ENCODE results near the gene CDC42BPB. TPM values are rescaled to one million over a fixed set of nuclear protein-coding genes. Genes with fewer than 3 reads are reported as not detected.

CDC42BPB gene
- total and polyA plus RNA-seq, 2 of the 13 experiments (the other 11 are each of a cell fraction or from before 2014, with no cell fraction given) = 19.7 to 32.3 TPM

- TF ChIP-seq KMT2B (CRISPR knock-in tag; IDR thresholded peaks at IDR 0.05) (no peak), U2AF1 (optimal IDR thresholded peaks at IDR 0.05; ENCODE audit: low read depth, low read length) (no peak), ZNF138 (CRISPR knock-in tag; IDR thresholded peaks at IDR 0.05; ENCODE audit: low read depth) (no peak), HNF1B (CRISPR knock-in tag; IDR thresholded peaks at IDR 0.05) (no peak), HNRNPK (IDR thresholded peaks at IDR 0.05; ENCODE audit: low read depth, low read length, poor library complexity, severe bottlenecking) (no peak), KLF12 (CRISPR knock-in tag; IDR thresholded peaks at IDR 0.05; ENCODE audit: borderline replicate concordance) (no peak), HIC2 (CRISPR knock-in tag; IDR thresholded peaks at IDR 0.05; ENCODE audit: low read depth) (peak; percentile 52; the same call in 1 of the 2 replicates), BRCA1 (CRISPR knock-in tag; IDR thresholded peaks at IDR 0.05) (no peak), IRX3 (CRISPR knock-in tag; IDR thresholded peaks at IDR 0.05; ENCODE audit: borderline replicate concordance, low read depth) (no peak), ZSCAN30 (CRISPR knock-in tag; IDR thresholded peaks at IDR 0.05) (no peak), WIZ (CRISPR knock-in tag; IDR thresholded peaks at IDR 0.05) (no peak), GABPA (IDR thresholded peaks at IDR 0.05; ENCODE audit: low read depth, low read length) (no peak), GABPA (CRISPR knock-in tag; IDR thresholded peaks at IDR 0.05; ENCODE audit: low read depth) (no peak), ZNF44 (CRISPR knock-in tag; IDR thresholded peaks at IDR 0.05) (no peak), ZNF780A (CRISPR knock-in tag; IDR thresholded peaks at IDR 0.05) (no peak), MED13 (CRISPR knock-in tag; IDR thresholded peaks at IDR 0.05) (no peak), ZNF281 (CRISPR knock-in tag; IDR thresholded peaks at IDR 0.05; ENCODE audit: borderline replicate concordance) (no peak), ZSCAN21 (CRISPR knock-in tag; IDR thresholded peaks at IDR 0.05; ENCODE audit: borderline replicate concordance) (peak; percentile 48; the same call in 1 of the 2 replicates), ZNF251 (CRISPR knock-in tag; IDR thresholded peaks at IDR 0.05) (no peak), RORA (CRISPR knock-in tag; IDR thresholded peaks at IDR 0.05) (no peak), TRAFD1 (CRISPR knock-in tag; IDR thresholded peaks at IDR 0.05; ENCODE audit: borderline replicate concordance) (no peak), FOXC1 (CRISPR knock-in tag; IDR thresholded peaks at IDR 0.05; ENCODE audit: borderline replicate concordance) (no peak), FOXO1 (CRISPR knock-in tag; IDR thresholded peaks at IDR 0.05) (no peak), GTF2F1 (IDR thresholded peaks at IDR 0.05; ENCODE audit: low read length) (no peak)
Observed at GRCh38 chr14:103074729-103075367, 17.5 kb upstream of the CDC42BPB start (continued).
